NCI-H2196 (cell line): ENCODE measurements around the gene MIGA2.
"Not testable (repeated sequence)": the region's sequence is repeated elsewhere in the genome, so short reads cannot be mapped to it uniquely, and the experiment has no call there.

Experiments
- DNase-seq: peaks from one replicate; lab custom pipeline; 2025; ENCODE audit not compliant: unreplicated experiment; lab: John Stamatoyannopoulos, UW

Gene MIGA2, protein sequence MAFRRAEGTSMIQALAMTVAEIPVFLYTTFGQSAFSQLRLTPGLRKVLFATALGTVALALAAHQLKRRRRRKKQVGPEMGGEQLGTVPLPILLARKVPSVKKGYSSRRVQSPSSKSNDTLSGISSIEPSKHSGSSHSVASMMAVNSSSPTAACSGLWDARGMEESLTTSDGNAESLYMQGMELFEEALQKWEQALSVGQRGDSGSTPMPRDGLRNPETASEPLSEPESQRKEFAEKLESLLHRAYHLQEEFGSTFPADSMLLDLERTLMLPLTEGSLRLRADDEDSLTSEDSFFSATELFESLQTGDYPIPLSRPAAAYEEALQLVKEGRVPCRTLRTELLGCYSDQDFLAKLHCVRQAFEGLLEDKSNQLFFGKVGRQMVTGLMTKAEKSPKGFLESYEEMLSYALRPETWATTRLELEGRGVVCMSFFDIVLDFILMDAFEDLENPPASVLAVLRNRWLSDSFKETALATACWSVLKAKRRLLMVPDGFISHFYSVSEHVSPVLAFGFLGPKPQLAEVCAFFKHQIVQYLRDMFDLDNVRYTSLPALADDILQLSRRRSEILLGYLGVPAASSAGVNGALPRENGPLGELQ

DNA sequence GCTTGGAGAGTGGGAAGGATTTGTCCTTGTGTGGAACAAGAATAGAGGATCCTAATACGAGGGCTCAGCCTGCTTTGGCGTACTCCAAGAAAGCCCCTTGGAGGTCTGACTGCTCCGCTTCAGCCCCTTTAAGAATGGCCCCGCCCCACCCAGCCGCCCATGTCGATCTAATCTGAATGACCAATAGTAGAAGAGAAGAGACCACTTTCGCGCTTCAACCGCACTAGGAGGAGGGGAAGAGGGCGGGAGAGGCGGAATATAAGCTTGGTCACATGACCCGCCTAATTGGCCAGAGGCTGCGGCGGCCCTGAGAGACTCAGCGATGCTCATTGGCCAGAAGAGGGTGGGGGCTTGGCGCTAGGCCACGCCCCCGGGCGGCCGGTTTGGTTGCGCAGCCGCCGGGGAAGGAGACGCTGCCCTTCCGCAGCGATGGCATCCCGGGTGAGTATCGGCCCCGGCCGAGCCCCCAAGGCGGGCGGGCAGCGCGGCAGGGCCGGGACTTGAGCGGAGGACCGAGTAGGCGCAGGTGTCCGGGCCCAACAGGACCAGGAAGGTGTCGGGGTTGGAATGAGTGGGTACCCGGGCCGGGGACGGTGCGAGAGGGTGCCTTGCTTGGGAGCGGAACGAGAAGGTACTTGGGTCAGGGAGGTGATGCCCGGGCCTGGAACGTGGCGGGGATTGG lies at the start of gene MIGA2:
MIGA2 (plus strand) TSS at position 386 of the 682 bp plus-strand sequence. CDS start 3,969 bp downstream, outside the sequence.
- peak; percentile 98 for DNase-seq

DNA sequence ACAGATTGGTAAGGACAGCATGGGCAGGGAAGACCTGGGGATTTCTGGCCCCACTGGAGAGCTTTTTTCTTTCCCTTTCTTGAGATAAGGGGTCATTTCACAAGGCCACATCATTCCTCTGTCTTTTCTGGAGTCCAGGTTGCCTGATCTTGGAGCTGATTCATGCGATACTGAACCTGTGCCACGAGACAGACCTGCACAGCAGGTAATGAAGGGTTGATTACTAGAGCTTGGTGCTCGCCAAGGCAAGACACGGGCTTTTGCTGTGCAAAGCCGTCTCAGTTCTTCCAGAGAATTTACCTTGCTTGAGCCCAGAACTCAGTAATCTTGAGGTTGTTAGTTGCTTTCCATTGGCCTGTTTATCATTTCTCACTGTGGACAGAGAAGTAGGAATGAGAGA lies 49.8 kb upstream of the MIGA2 start:
- DNase-seq = no peak

DNA sequence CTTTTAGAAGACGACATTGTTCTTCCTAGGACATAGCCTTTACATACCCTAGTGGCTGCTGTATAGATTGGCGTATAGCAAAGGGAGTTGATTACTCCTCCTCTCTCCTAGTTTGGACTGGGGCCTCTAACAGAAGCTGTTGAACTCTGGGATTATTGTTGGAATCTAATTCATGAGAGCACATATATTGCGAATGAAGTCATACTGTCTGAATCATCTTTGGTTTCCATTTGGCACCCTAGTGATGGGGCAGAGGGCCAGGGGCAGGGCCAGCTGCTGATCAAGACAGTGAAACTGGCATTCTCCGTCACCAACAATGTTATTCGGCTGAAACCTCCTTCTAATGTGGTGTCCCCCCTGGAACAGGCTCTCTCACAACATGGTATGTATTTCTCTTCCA lies 48.6 kb upstream of the MIGA2 start:
- DNase-seq = peak; percentile 9

DNA sequence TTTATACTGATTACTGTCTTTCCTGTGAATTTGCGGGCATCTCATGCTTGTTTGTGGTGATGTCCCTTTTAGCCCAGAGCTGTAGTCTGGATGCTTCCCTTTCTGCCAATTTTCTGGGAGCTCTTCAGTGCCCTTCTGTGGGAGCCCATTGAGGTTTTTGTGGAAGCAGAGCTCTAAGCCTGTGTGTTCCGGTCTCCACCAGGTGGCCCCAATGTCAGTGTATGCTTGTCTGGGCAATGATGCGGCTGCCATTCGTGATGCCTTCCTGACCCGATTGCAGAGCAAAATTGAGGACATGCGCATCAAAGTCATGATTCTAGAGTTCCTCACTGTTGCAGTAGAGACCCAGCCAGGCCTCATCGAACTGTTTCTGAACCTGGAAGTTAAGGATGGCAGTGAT lies 43.4 kb upstream of the MIGA2 start:
- DNase-seq = no peak

DNA sequence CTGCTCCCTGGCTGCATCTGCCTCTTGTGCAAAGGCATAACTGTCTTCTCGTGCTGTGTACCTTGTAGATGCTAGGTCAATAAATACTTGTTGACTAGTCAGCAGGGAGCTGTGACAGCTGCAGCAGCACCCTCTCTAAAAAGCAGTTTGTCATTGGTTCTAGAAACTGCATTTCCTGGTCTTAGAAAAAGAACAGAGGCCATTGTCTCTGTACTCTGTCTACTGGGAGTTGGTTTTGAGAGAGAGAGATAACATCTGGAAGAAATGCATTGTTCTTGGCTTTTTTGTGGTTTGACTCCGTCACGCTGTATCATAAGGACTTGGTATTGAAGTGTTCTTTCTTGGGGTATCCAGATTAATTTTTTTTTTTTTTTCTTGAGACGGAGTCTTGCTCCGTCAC lies 40.6 kb upstream of the MIGA2 start:
- DNase-seq = no peak

DNA sequence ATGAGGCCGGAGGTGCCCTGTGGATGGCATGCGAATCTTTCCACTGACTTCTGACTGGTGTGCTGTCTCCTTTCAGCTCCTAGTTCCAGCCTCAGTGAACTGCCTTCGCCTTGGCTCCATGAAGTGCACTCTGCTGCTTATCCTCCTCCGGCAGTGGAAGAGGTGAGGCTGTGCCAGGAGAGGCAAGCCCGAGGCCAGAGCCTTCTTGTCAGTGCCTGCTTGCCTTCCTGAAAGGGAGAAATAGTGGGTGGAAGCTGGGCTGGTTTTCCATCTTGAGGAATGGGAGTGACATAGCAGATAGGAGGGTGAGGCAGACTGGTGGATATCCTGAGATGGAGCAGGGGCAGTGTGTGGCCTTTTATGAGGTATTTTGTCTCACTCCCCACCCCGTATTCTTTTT lies 38.0 kb upstream of the MIGA2 start:
- DNase-seq = no peak

DNA sequence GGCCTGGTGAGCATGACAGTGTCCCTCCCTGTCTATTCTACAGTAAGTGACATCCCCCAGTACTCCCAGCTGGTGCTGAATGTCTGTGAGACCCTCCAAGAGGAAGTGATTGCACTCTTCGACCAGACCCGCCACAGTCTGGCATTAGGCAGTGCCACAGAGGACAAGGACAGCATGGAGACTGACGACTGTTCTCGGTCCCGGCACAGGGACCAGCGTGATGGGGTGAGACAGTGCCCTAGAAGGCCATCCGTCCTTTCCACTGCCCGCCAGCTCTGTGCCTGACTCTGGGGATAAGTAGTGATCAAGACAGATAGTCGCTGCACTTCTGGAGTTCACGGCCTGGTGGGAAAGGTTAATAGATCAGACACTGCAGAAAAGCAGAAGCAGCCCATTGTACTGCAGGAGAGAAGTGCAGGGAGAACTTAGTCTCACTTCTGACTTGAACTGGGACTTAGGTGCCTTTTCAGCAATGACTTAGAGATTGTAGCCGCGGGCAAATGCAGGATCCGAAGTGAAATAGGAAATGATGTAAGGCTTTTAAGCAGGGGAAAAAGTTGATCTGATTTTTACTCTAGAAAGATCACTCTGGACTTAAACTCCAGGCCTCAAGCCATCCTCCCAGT lies 36.7 kb upstream of the MIGA2 start:
- no peak for DNase-seq

DNA sequence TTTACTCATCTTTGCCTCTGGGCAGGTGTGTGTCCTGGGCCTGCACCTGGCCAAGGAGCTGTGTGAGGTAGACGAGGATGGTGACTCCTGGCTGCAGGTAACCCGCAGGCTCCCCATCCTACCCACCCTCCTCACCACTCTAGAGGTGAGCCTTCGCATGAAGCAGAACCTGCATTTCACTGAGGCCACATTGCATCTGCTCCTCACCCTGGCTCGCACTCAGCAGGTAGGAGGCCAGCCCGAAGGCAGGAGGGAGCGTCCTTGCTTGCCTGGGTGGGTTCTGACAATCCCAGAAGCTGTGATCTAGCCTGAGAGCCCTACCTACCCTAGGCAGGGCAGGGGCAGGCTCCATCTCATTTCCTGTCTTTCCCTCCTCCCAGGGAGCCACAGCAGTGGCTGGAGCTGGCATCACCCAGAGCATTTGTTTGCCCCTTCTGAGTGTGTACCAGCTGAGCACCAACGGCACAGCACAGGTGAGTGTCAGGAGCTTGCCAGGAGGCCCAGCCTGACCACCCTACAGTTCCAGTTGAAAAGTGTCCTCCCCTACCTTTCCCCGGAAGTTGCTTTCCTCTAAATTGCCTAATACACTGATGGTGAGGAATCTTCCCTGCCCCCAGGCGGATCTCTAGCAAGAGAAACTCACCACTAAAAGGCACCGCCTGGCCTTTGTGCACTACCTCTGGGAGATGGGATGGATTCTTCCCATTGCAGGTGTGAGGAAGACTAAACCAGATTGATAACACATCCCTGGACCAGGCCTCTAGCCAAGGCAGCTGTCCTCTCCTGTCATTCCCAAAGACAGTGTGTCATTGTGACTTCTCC lies 34.7 kb upstream of the MIGA2 start:
- no peak for DNase-seq

DNA sequence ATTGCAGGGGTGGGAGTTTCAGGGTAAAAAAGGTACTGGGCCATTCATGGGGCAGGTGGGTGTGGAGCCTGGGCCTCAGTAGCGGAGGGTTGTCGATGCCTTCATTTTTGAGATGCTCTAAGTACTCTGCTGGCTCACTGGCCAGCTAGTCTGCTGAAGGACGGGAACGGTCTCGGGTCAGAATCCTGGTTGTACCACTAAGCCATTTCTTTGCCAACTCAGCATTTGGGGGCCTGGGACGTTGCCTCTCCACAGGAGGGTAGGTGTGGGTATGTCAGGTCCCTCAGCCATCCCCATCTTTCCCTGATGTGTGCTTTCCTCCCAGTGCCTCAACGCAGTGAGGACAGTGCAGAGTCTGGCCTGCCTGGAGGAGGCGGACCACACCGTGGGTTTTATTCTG lies 33.4 kb upstream of the MIGA2 start:
- DNase-seq = no peak

DNA sequence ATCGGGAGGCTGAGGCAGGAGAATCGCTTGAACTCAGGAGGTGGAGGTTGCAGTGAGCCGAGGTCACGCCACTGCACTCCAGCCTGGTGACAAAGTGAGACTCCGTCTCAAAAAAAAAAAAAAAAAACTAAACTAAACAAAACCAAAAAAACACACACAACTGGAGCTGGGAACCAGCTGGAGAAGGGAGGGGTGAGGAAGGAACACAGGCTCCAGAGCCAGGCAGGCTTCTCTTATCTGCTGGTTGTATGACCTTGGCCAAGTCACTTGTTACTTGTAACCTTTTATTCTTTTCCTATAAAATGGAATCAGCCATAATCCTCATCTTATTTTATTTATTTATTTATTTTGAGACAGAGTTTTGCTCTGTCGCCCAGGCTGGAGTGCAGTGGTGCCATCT lies 32.3 kb upstream of the MIGA2 start:
- DNase-seq = not testable (repeated sequence)

DNA sequence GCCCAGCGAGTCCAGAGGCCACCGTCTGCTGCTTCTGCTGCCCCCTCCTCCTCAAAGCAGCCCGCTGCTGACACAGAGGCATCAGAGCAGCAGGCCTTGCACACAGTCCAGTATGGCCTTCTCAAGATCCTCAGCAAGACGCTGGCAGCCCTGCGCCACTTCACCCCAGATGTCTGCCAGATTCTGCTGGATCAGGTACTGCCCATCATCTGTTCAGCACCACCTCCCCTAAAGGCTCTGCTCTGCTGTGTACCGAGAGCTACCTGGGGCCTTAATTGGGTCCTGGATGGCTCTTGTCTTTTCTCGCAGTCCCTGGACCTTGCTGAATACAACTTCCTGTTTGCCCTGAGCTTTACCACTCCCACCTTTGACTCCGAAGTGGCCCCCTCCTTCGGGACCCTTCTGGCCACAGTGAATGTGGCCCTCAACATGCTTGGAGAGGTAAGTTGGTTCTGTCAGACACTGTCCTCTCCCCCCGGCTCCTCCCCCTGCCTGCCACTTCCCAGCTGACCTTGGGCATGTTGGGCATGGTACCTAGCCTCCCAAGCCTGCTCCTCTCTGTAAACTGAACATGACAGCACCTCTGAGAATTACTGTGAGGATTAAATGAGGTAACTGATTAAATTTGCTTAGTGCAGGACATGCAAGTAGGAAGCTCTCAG lies 31.0 kb upstream of the MIGA2 start:
- no peak for DNase-seq

DNA sequence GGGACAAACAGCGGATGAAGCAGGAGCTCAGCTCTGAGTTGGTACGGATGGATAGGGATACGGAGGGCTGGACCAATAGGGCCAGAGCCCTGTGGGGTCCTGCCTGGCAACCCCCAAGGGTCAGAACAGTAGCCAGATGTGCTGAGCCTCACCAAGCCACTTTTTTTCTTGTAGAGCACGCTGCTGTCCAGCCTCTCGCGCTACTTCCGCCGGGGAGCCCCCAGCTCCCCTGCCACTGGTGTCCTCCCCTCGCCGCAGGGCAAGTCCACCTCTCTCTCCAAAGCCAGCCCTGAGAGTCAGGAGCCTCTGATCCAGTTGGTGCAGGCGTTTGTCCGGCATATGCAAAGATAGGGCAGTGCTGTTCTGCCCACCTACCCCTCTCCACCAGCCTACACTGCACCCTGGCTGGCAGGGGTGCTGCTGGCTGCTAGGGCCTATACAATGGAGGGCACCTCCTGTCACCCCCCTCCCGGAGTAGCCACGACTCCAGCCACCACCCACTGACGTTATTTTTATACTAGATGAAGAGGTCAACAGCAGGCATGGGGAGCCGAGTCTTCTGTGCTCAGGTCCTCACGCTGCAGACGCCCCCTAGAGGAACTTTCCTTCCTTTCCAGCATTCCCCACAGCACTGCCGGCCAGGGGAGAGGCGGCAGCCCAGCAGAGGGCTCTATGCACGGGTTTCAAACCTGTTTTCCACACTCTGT lies 29.9 kb upstream of the MIGA2 start:
- DNase-seq = peak; percentile 81

DNA sequence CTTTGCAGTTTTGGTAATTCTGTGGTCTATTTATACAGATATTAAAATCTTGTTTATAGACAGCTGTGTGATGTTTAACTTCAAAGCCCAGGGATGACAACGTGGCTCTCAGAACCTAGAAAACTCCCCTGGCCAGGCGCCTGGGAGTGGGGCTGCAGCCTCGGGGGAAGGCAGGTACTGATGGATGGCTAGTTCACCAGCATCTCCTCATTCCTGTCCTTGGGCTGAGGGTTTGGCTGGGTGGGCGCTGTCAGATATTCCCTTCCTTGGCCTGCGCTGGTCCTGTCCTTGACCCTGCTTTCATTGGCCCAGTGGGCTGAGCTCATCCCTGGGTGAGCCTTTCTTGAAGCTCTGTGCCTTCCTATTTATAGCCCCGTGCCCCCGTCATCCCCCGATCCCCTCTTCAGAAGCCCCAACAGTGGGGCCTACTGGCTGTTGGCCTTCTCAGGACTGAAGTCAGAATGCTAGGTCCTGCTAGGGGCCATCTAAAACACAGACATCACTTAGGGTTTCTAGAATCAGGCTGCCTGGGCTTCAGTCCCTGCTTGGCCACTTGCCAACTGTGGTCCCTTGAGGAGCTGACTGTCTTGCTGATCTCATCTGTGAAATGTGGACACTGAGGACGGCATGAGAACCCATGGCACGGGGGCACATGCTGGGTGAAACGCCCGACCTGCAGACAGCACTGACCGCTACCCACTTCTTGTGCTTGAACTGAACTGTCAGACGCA lies 29.2 kb upstream of the MIGA2 start:
- DNase-seq = no peak

DNA sequence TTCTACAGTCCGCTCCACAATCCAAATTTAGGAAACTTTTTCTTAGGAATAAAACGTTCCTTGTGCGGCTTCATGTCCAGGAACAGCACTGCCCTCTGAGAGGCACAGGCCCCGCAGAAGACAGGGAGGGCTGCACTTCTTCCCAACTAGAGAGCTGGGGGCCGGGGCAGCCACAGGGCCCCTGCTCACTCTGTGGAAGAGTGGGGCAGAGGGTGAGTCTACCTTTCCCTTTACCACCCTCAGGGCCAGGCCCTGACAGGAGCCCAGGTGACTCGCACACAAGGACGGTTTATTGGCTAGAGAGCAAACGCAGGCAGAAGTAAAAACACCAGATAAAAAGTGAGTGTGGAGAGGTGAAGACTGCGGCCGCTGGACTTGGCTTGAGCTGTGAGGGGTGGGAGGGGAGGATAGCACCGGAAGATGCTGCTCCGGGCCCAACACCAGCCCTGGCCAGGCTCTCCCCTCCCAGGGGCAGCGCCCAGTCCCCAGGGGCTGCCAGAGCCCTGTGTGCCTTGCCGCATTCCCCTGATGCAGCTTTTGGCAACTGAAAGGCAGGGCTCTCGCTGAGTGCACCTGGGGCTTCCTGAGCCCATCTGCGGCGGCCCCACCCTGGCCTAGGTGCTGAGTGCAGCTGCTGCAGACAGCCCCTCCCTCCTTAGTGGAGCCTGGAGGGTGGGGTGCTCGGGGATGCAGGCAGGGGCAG lies 28.5 kb upstream of the MIGA2 start:
- DNase-seq = no peak

DNA sequence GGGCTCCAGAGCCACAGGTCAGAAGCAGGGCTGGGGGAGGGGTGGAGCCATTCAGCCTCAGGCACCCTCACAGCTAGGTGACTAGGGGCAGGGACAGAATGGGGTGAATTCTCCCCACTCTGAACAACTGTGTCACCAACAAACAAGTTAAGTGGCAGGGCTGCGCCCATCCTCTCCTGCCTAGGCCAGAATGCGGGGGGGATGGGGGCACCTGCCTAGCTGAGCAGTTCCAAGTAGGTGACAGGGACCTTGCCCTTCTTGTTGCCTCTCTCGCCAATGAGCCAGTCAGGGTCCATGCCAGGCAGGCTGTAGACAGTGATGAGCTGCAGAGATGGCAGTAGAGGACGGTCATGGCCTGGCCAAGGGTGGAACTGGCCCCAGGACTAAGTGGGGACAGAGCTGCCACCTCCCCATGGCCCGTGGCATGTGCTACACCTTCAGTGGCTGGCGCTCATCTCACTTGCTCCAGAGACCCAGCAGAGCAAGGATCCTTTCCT lies 27.9 kb upstream of the MIGA2 start:
- DNase-seq = no peak

DNA sequence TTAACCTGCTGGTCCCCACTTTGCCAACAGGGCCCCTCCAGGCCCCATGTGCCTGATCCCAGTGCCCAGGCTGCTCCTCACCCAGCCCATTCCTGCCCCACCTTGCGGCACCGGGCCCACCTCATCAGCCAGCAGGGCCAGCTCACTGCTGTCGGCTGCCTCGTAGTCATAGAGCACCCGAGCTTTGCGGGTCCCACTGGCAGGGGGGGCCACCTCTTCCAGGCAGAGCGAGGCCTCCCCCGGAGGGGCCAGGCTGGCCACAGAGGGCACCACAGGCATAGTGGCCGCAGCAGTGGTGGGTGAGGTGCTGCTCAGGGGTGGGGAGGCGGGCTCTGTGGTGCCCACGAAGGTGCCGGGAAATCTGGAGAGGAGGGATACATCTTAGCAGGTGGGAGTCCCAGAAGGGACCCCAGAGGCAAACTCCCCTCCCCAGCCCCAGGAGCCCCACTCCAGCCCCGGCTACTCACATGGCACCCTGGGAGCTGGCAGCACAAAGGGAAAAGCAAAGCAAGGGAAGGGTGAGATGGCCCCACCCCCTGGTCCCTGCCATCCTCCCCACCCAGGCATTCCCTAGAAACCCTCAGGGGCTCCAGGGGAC lies 27.3 kb upstream of the MIGA2 start:
- DNase-seq = no peak

DNA sequence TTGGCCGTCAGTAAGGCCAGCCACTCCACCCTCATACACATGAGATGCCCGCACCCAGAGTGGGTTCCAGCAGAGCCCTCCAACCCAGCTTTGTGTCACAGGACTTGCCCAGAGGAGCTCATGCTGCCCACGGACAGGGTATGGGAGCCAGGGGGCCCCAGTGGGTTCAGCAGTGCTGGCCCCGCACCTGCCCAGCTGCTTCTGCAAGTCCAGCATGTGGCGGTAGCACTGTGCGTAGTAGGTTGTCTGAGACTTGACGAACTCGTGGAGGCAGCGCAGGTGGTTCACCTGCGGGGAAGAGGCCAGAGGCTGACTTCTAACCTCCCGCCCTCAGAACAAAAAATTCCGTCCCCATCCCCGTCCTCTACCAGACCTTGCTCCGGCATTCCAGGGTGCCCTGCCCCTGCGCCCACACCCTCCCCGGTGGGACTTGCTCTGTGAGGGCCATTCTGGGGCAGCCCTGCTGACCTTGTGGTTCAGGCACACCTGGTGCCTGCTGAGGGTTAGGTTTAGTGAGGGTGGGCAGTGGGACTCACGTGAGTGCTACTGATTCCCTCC lies 26.8 kb upstream of the MIGA2 start:
- DNase-seq = no peak
